ENCODE measurements around the gene SHISAL2A. TPM values are rescaled to one million over a fixed set of nuclear protein-coding genes. Genes with fewer than 3 reads are reported as not detected.

The SHISAL2A gene
- total RNA-seq, 1 donor from 2014 or later: not detected

DNA sequence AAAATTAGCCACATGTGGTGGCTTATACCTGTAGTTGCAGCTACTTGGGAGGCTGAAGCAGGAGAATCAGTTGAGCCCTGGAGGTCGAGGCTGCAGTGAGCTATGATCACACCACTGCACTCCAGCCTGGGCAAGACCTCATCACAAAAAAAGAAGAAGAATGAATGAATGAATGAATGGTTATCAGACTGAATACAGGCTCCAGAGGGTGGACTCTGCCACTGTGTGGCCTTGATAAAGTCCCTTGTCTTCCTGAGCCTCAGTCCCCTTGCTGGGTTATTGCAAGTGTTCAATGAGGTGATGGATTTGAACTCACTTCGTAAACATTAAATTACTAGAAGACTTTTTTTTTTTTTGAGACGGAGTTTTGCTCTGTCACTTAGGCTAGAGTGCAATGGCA lies 24.7 kb downstream of the SHISAL2A start:
- Histone ChIP-seq H3K36me3 (ENCODE audit: control insufficient read depth, insufficient read depth, low read length) (no peaks in the 10 kb centered on the region), H3K4me3 (ENCODE audit: low read depth, low read length) (no peak overlapping the region), H3K27me3 (ENCODE audit: control insufficient read depth, insufficient read depth, low read length) (no peaks in the 10 kb centered on the region)
- TF ChIP-seq, protein P1, sequence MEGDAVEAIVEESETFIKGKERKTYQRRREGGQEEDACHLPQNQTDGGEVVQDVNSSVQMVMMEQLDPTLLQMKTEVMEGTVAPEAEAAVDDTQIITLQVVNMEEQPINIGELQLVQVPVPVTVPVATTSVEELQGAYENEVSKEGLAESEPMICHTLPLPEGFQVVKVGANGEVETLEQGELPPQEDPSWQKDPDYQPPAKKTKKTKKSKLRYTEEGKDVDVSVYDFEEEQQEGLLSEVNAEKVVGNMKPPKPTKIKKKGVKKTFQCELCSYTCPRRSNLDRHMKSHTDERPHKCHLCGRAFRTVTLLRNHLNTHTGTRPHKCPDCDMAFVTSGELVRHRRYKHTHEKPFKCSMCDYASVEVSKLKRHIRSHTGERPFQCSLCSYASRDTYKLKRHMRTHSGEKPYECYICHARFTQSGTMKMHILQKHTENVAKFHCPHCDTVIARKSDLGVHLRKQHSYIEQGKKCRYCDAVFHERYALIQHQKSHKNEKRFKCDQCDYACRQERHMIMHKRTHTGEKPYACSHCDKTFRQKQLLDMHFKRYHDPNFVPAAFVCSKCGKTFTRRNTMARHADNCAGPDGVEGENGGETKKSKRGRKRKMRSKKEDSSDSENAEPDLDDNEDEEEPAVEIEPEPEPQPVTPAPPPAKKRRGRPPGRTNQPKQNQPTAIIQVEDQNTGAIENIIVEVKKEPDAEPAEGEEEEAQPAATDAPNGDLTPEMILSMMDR (IDR thresholded peaks at IDR 0.05; ENCODE audit: insufficient read depth, low read length, severe bottlenecking): no peak
- no peak for FAIRE-seq
- DNase-seq (ENCODE audit: low read depth): no peak

DNA sequence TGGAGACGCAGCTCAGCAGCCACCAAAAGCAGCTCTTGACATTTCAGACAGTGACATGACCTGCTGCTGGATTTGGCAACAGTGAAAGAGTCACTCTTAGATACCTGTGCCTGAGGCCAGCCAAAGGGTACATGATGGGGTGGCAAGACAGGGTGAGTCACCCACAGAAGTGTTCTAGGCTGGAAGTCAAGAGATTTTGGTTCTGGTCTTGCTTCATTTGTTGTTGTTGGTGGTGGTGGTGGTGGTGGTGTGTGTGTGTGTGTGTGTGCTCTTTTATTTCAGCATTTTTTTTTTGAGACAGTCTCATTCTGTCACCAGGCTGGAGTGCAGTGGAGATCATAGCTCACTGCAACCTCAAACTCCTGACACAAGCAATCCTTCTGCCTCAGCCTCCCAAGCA lies 25.8 kb downstream of the SHISAL2A start:
- peak; percentile 76 for DNase-seq (ENCODE audit: low read depth)
- Histone ChIP-seq H3K27me3 (ENCODE audit: control insufficient read depth, insufficient read depth, low read length) (no peaks in the 10 kb centered on the region), H3K36me3 (ENCODE audit: control insufficient read depth, insufficient read depth, low read length) (no peaks in the 10 kb centered on the region), H3K4me3 (ENCODE audit: low read depth, low read length) (no peak overlapping the region)
- TF ChIP-seq, protein P1 (IDR thresholded peaks at IDR 0.05; ENCODE audit: insufficient read depth, low read length, severe bottlenecking): no peak
- FAIRE-seq: no peak

DNA sequence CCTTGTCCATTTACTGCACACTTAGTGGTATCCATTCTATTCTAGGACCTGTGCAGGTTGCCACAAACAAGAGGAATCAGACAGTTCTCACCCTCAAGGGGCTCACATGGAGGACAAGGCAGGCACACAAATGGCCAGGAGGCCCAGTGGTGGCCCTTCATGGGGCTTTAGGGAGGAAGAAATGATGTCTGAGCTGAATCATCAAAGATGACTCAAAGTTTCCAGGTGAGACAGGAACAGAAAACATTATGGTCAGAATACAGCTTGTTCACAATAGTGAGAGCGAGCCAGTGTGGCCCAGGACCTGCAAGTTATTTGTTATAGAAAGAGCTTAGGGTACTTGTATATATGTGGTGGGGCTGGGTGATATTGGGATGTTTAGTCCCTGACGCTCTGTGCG lies 26.4 kb downstream of the SHISAL2A start:
- Histone ChIP-seq H3K4me3 (ENCODE audit: low read depth, low read length) (no peak overlapping the region), H3K27me3 (ENCODE audit: control insufficient read depth, insufficient read depth, low read length) (no peaks in the 10 kb centered on the region), H3K36me3 (ENCODE audit: control insufficient read depth, insufficient read depth, low read length) (no peaks in the 10 kb centered on the region)
- TF ChIP-seq, protein P1 (IDR thresholded peaks at IDR 0.05; ENCODE audit: insufficient read depth, low read length, severe bottlenecking): no peak
- DNase-seq (ENCODE audit: low read depth): peak; percentile 91
- FAIRE-seq: no peak

DNA sequence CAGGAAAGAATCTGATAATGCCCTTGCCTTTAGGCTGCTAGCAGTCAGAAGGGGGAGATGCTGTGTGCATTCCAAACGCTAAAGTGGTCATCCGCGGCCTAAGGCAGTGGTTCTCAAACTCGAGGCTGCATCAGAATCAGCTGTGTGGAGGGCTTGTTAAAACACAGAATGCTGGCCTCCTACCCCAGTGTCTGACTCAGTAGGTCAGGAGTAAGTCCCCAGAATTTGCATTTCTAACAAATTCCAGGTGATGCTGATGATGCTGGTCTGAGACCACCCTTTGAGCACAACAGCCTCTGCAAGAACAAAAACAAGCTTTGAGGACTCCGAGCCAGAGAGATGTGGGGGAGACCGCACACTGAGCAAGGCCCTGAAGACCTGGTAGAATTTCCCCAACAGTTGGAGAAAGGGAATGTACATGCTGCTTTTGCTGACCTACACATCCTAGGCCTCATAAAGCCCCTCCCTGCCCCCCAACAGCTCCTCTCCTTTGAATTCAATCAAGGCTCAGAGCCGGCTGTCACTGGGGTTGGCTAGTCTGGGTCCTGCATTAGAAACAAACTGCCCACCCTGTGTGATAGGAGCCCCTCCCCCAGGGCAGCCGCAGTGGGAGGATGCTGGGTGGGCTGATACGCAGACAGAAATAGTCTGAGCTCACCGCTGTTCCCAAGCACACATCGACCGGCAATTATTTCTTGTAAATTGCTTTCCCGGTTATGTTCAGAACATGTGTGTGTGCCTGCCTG lies 27.1 kb downstream of the SHISAL2A start:
- H3K27me3 ChIP-seq (ENCODE audit: control insufficient read depth, insufficient read depth, low read length): no peaks in the 10 kb centered on the region
- FAIRE-seq (no peak), DNase-seq (ENCODE audit: low read depth) (peak; percentile 47)
- no peaks in the 10 kb centered on the region for H3K36me3 ChIP-seq (ENCODE audit: control insufficient read depth, insufficient read depth, low read length)
- no peak overlapping the region for H3K4me3 ChIP-seq (ENCODE audit: low read depth, low read length)
- TF ChIP-seq, protein P1 (IDR thresholded peaks at IDR 0.05; ENCODE audit: insufficient read depth, low read length, severe bottlenecking): no peak

DNA sequence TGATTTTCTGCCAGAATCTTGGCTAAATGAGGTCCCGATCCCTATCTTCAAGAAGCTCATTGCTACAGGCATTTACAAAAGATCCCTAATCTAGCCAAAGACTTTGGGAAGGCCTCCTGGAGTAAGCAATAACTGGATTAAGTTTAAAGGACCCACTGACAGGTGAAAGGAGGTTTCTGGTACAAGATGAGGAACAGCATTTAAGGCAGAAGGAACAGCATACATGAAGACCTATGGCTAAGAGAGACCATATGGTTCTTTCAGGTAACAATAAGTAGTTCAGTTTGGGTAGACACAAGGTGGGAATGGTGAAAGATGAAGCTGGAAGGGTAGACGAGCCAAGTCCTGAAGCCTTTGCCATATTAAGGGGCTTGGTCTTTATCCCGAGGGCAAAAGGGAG lies 27.8 kb downstream of the SHISAL2A start:
- FAIRE-seq (no peak), DNase-seq (ENCODE audit: low read depth) (no peak)
- TF ChIP-seq, protein P1 (IDR thresholded peaks at IDR 0.05; ENCODE audit: insufficient read depth, low read length, severe bottlenecking): no peak
- Histone ChIP-seq H3K4me3 (ENCODE audit: low read depth, low read length) (no peak overlapping the region), H3K36me3 (ENCODE audit: control insufficient read depth, insufficient read depth, low read length) (no peaks in the 10 kb centered on the region), H3K27me3 (ENCODE audit: control insufficient read depth, insufficient read depth, low read length) (no peaks in the 10 kb centered on the region)

Data from bronchial epithelial cell (primary cell).